HFF-Myc (cell line): ENCODE data around the gene CDH4.

Experiments used
- DNase-seq: peaks from one replicate; pipeline ENCODE4 v3.0.0-alpha.2; 2011; ENCODE audit warnings: low read depth; ENCODE audit errors: extremely low read depth
- H3K4me3 ChIP-seq: replicated peaks from 2 replicates; pipeline ENCODE4 v1.5.1; 2011; ENCODE audit warnings: low read depth, mild to moderate bottlenecking, control low read depth, low read length
- TF ChIP-seq, protein P1 (sequence below): IDR thresholded peaks from 2 replicates; pipeline ENCODE4 v1.5.1; 2012; ENCODE audit warnings: mild to moderate bottlenecking, low read depth, low read length, control low read depth; ENCODE audit errors: missing control alignments

The CDH4 gene

DNA sequence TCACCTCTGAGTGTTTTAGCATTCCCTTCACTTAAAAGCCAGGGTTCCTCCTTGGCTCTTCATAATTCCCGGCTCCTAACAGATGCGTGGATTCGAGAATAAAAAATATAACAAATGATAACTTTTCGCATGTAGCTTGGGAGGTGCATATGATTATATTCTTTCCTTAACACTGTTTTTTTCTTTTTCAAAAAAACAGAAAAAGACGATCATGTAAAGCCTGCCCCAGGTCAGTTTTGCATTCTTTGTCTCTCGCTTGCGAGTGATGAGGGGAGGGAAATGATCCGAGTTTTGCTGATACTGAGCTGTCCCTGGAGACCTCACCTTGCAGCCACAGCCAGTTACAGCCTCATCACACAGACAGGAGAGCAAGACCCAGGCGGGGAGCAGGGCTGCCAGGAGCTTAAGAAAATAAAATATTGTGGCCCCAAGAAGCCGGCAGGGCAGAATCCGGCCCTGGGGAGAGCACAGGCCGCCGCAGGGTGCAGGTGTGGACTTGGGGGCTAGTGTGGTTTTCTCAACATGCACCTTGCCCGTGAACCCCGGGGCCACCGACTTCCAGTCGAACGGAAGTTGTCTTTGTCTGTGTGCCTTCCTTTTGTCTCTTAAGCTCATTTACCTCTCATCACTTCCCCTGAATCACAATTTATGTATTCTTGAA lies 511.8 kb downstream of the CDH4 start:
- no peak for DNase-seq
- TF ChIP-seq, protein P1, sequence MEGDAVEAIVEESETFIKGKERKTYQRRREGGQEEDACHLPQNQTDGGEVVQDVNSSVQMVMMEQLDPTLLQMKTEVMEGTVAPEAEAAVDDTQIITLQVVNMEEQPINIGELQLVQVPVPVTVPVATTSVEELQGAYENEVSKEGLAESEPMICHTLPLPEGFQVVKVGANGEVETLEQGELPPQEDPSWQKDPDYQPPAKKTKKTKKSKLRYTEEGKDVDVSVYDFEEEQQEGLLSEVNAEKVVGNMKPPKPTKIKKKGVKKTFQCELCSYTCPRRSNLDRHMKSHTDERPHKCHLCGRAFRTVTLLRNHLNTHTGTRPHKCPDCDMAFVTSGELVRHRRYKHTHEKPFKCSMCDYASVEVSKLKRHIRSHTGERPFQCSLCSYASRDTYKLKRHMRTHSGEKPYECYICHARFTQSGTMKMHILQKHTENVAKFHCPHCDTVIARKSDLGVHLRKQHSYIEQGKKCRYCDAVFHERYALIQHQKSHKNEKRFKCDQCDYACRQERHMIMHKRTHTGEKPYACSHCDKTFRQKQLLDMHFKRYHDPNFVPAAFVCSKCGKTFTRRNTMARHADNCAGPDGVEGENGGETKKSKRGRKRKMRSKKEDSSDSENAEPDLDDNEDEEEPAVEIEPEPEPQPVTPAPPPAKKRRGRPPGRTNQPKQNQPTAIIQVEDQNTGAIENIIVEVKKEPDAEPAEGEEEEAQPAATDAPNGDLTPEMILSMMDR: no peak
- no peak overlapping the region for H3K4me3 ChIP-seq

DNA sequence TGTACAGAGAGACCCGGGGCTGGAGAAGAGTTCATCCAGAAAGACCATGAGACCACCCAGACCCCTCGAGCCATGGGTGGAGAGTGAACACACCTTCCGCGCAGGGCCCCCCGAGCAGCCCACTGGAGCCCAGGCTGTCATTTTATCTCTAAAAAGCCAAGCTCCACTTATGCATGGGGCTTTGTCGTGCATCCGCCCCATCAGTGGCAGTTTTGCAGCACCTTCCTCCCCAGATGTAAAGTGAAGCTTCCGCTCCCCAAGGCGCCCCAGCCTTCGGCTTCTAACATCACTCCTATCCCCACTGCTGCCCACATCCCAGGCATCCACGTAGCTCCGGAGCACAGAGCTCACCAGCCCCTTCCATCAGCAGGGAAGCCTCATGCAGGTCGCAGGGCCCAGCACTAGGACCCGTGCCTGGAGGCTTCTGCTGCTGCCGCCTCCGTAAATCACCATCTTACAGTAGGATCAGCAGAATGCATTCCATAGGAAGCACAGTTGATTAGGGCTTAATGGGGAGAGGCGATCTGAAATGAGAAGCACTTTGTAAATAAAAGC lies 512.5 kb downstream of the CDH4 start:
- DNase-seq: no peak
- no peak overlapping the region for H3K4me3 ChIP-seq
- TF ChIP-seq, protein P1: no peak

DNA sequence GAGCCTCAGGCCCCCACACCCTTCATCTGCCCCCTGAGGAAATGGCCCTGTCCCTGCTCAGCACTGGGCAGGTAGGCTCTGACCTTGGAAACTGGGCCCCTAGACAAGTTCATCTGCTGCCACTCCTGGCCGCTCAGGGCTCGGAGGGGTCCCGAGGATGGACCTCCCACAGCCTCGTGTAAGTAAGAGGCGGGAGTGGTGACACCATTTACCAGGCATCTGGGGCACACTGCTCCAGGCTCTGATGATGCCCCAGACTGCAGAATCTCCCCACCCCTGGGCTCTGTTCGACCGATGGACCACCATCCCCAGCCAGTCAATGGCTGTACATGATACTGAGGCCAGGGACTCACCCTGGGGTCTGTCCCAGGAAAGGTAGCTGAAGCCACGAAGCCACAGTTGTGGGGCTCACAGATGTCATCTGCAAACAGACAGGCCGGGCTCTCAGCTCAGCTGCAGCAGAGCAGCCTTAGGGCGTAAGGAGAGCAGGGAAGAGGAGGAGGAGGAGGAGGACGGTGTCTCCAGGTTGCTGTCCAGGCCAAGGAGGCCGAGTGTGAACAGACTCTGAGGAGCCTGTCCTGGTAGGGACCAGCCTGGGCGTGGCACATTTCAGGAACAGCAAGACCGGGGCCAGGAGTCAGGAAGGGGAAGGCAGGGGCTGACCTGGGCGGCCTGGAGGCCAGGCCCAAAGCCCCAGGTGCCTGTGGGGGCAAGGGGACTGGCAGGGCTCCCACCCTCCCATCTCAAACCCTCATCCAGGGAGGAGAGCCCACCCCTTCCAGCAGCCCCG lies 513.2 kb downstream of the CDH4 start:
- no peak overlapping the region for H3K4me3 ChIP-seq
- DNase-seq: no peak
- TF ChIP-seq, protein P1: no peak

DNA sequence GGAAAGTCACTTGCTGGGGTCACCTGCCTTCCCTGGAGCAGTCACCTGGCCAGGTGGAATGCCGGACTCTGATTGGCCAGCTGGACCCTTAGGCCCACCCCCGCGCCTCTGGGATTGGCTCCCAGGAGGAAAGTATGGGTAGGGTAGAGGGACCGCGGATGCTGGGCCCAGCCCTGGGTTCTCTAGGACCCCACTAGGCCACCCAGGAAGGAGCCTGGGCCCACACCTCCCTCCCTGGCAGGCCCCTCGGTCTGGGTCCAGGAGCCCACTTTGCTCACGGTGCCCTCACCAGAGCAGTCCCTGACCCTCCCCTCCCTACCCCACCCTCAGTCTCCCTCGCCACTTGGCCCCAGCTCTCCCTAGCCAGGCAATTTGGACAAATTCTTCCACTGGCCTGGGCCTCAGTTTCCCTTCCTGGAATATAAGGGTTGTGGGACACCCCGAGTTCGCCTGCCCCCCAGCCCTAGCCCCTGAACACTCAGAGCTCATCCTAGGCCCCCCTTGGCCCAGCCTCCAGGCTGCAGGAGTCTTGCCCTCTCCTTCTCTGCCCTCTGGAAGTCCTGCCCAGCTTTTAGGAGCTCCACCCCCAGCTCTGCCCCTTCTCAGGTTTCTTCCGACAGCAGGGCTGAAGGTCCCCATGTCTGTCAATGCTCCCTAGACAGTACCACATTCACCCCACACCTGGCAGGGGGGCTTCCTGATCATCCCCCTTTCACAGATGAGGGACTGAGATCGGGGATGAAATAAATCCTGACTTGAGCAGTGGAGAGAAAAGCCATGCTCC lies 514.0 kb downstream of the CDH4 start:
- TF ChIP-seq, protein P1: no peak
- DNase-seq: no peak
- H3K4me3 ChIP-seq: no peak overlapping the region

DNA sequence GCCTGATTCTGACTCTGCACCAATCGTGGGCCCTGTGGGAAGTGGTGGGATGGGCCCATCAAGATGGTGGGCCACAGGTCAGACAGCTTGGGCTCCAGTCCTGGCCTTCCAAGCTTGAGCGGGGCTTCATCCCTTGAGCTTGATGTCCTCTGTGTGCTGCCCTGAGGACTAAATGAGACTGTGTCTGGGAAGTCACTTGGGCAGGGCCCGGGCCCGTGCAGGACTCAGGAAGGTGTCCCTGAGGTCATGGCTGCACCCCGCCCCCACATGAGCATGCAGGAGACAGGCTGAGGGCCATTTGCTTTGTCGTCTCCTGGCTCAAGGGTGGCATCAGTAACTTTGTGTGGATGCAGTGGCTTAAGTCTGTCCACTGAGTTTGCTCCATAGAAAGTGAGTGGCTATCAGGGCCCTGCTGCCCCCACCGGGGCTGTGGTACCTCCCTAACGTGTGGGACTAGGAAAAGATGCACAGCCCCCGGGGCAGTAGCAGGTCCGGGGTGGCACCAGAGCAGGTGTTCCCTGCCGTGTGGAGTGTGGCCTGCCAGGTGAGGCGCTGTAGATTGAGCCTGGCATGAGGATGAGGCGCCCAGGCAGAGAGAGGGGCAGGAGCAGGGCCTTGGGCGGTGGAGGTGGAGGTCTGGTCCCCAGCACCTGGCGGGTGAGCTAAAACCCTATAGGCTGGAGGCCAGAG lies 515.0 kb downstream of the CDH4 start:
- TF ChIP-seq, protein P1: no peak
- H3K4me3 ChIP-seq: no peak overlapping the region
- DNase-seq: no peak

DNA sequence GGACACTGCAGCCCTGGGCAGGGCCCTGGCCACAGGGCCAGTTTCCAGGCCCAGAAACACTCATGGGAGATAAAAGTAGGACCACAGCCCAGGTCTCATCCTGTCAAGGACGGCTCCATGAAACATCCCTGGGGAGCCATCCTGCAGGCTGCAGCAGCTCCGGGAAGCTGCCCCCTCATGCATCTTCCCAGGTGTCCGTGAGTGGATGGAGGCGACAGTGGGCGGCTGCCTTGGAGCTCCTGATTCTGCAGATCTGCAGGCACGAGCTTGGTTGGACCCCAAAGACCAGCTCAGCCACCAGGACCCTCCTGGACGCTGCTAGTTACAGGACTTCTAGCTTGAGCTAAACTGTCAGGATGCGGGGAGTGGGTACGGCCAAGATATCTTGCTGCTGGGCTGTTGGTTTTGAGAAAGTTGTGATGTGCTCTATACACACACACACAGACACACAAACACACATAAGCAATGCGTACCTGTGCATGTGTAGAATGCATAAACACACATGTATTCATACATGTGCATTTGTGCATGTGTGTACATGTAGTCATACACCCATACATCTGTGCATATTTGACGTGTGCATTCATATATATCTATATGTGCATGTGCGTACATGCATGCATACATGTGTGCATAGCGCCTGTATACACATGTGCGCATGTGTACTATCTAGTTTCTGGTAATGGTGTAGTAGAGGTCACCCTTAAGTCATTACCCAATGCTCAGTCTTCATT lies 515.9 kb downstream of the CDH4 start:
- no peak overlapping the region for H3K4me3 ChIP-seq
- TF ChIP-seq, protein P1: no peak
- DNase-seq: no peak
